Measurements from ENCODE around the gene FETUB. TPM values are rescaled to one million over a fixed set of nuclear protein-coding genes. Genes with fewer than 3 reads are reported as not detected.

The FETUB gene
- total RNA-seq, 1 experiment from 2014 or later, result 1.8 TPM

Small RNA genes lying within 50 kb of the gene (small RNA-seq; reads per million reads assigned to genes)
- gene RF00017, result not detected

Other genes with a start within 250 kb of the FETUB start
- gene CRYGS, start 96.0 kb upstream of the FETUB start, total RNA-seq (2014; rRNA removed; shearing (Covaris generic)), result 0.13 and 0.94 TPM in 2 replicates
- 21.8 and 28.3 TPM in 2 replicates for gene TBCCD1, start 73.1 kb upstream of the FETUB start, total RNA-seq (2014; rRNA removed; shearing (Covaris generic))
- 103 and 104 TPM in 2 replicates for gene DNAJB11, start 69.7 kb upstream of the FETUB start, total RNA-seq (2014; rRNA removed; shearing (Covaris generic))
- 0.32 TPM in 1 of 2 replicates, not detected in the other for gene AHSG, start 27.3 kb upstream of the FETUB start, total RNA-seq (2014; rRNA removed; shearing (Covaris generic))
- gene HRG, start 25.6 kb downstream of the FETUB start, total RNA-seq (2014; rRNA removed; shearing (Covaris generic)), result 0.05 TPM in 1 of 2 replicates, not detected in the other
- not detected in 2 replicates for gene KNG1, start 77.0 kb downstream of the FETUB start, total RNA-seq (2014; rRNA removed; shearing (Covaris generic))
- gene EIF4A2, start 143.2 kb downstream of the FETUB start, total RNA-seq (2014; rRNA removed; shearing (Covaris generic)), result 557 and 581 TPM in 2 replicates
- gene RFC4, start 166.1 kb downstream of the FETUB start, total RNA-seq (2014; rRNA removed; shearing (Covaris generic)), result 84.7 and 95.1 TPM in 2 replicates
- not detected in 2 replicates for gene ADIPOQ, start 202.3 kb downstream of the FETUB start, total RNA-seq (2014; rRNA removed; shearing (Covaris generic))